GM19238 (cell line): ENCODE results near the gene FAS.
A peak's percentile ranks its signal among the peaks of the same experiment; 100 is the strongest.

Experiments used
- DNase-seq: peaks from one replicate; pipeline ENCODE4 v3.0.0; 2011; ENCODE audit warnings: low spot score; ENCODE audit not compliant: insufficient read length

Gene FAS

GRCh38 chr10:88990384-88991160 is at the start of gene FAS:
Gene FAS, plus strand, starts transcription at chr10:88990798. Its CDS starts 79 bp downstream, at chr10:88990877.
- DNase-seq, result peak; percentile 62

GRCh38 chr10:88941026-88941425 is 49.6 kb upstream of the FAS start:
- DNase-seq, result no peak

GRCh38 chr10:88943778-88944177 is 46.8 kb upstream of the FAS start:
- DNase-seq, result no peak

GRCh38 chr10:88944813-88945212 is 45.8 kb upstream of the FAS start:
- DNase-seq, result no peak

GRCh38 chr10:88946200-88946599 is 44.4 kb upstream of the FAS start:
- DNase-seq, result no peak

- no peak for DNase-seq
These were observed 43.5 kb upstream of the FAS start for GRCh38 chr10:88946965-88947590.

- DNase-seq, result no peak
These were observed 41.5 kb upstream of the FAS start for GRCh38 chr10:88949051-88949450.

- no peak for DNase-seq
These were observed 40.4 kb upstream of the FAS start for GRCh38 chr10:88949912-88950837.

- DNase-seq, result no peak
These were observed 37.9 kb upstream of the FAS start, which contains the start of gene ACTA2 for GRCh38 chr10:88952647-88953111. Gene ACTA2, minus strand, starts transcription at chr10:88952773. Its CDS starts 3,843 bp downstream, at chr10:88948930.

- DNase-seq, result no peak
These were observed 36.9 kb upstream of the FAS start for GRCh38 chr10:88953662-88954061.

GRCh38 chr10:88954458-88955083 is 36.0 kb upstream of the FAS start:
- no peak for DNase-seq

GRCh38 chr10:88957381-88957780 is 33.2 kb upstream of the FAS start:
- no peak for DNase-seq

- DNase-seq, result no peak
These were observed 31.9 kb upstream of the FAS start for GRCh38 chr10:88958721-88959120.

- no peak for DNase-seq
These were observed 29.8 kb upstream of the FAS start for GRCh38 chr10:88960802-88961201.

GRCh38 chr10:88961266-88961665 is 29.3 kb upstream of the FAS start:
- no peak for DNase-seq

GRCh38 chr10:88962336-88962735 is 28.3 kb upstream of the FAS start:
- DNase-seq, result no peak

GRCh38 chr10:88963318-88963717 is 27.3 kb upstream of the FAS start:
- no peak for DNase-seq

- no peak for DNase-seq
These were observed 26.2 kb upstream of the FAS start for GRCh38 chr10:88964360-88964759.

- no peak for DNase-seq
These were observed 25.7 kb upstream of the FAS start for GRCh38 chr10:88964869-88965415.

- no peak for DNase-seq
These were observed 23.8 kb upstream of the FAS start for GRCh38 chr10:88966797-88967196.

GRCh38 chr10:88968391-88968790 is 22.2 kb upstream of the FAS start:
- DNase-seq, result no peak
